GM06990 (cell line): ENCODE data around the gene HCK.

Source experiments
- DNase-seq: peaks from one replicate; pipeline ENCODE4 v3.0.0-alpha.2; 2011; ENCODE audit not compliant: insufficient read length; ENCODE audit errors: extremely low read depth
- H3K27me3 ChIP-seq: replicated peaks from 2 replicates; pipeline ENCODE4 v1.6.0; 2011; ENCODE audit warnings: low read length; ENCODE audit not compliant: control insufficient read depth, insufficient read depth
- H3K36me3 ChIP-seq: 2 replicates; pipeline ENCODE4 v1.5.1; 2011; ENCODE audit warnings: low read length; ENCODE audit not compliant: control insufficient read depth, insufficient read depth
- H3K4me3 ChIP-seq: replicated peaks from 2 replicates; pipeline ENCODE4 v1.5.1; 2011; ENCODE audit warnings: low read depth, mild to moderate bottlenecking, control low read depth, low read length
- TF ChIP-seq, protein P1 (sequence below): IDR thresholded peaks from 2 replicates; pipeline ENCODE4 v1.5.1; 2011; ENCODE audit warnings: low read length, control low read depth, mild to moderate bottlenecking, inconsistent platforms; ENCODE audit not compliant: insufficient read depth, poor library complexity, severe bottlenecking

The HCK gene

DNA sequence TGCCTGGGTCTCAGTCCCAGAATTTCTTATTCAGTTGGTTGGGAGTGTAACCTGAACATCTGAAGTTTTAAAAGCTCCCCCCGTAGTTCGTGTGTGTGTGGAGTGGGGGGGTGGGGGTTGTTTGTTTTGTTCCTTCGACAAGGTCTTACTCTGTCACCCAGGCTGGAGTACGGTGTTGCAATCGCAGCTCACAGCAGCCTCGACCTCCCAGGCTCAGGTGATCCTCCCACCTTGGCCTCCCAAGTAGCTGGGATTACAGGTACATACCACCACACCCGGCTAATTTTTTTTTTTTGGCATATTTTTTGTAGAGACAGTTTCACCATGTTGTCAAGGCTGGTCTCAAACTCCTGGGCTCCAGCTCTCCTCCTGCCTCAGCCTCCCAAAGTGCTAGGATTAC, 38.7 kb upstream of the HCK start:
- no peak for DNase-seq
- no peaks in the 10 kb centered on the region for H3K36me3 ChIP-seq
- no peak overlapping the region for H3K4me3 ChIP-seq
- TF ChIP-seq, protein P1, sequence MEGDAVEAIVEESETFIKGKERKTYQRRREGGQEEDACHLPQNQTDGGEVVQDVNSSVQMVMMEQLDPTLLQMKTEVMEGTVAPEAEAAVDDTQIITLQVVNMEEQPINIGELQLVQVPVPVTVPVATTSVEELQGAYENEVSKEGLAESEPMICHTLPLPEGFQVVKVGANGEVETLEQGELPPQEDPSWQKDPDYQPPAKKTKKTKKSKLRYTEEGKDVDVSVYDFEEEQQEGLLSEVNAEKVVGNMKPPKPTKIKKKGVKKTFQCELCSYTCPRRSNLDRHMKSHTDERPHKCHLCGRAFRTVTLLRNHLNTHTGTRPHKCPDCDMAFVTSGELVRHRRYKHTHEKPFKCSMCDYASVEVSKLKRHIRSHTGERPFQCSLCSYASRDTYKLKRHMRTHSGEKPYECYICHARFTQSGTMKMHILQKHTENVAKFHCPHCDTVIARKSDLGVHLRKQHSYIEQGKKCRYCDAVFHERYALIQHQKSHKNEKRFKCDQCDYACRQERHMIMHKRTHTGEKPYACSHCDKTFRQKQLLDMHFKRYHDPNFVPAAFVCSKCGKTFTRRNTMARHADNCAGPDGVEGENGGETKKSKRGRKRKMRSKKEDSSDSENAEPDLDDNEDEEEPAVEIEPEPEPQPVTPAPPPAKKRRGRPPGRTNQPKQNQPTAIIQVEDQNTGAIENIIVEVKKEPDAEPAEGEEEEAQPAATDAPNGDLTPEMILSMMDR = no peak
- H3K27me3 ChIP-seq = no peaks in the 10 kb centered on the region; the same call in 1 of the 2 replicates

DNA sequence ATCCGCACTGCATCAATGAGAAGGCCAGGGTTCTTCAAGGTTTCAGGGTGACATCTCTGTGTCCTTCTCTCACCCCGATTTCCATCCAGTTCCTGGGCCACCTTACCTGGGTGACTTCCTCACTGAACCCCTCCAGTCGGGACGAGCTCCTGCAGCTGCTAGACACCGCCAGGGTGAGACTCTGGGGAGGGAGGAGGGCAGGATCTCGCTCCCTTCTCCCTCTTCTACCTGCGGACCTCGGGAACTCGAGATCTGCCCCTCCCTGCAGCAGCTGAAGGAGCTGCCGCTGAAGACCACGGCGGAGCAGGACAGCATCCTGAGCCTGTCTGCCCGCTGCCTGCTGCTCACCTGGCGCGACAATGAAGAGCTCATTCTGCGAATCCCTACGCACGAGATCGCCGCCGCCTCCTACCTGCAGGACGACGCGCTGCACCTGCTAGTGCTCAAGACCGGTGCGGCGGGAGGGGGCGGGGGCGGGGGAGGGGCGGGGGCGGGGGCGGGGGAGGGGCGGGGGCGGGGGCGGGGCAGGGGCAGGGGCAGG, 34.3 kb upstream of the HCK start:
- Histone ChIP-seq H3K4me3 (no peak overlapping the region), H3K27me3 (peaks cover 4% of the 10 kb centered on the region)

DNA sequence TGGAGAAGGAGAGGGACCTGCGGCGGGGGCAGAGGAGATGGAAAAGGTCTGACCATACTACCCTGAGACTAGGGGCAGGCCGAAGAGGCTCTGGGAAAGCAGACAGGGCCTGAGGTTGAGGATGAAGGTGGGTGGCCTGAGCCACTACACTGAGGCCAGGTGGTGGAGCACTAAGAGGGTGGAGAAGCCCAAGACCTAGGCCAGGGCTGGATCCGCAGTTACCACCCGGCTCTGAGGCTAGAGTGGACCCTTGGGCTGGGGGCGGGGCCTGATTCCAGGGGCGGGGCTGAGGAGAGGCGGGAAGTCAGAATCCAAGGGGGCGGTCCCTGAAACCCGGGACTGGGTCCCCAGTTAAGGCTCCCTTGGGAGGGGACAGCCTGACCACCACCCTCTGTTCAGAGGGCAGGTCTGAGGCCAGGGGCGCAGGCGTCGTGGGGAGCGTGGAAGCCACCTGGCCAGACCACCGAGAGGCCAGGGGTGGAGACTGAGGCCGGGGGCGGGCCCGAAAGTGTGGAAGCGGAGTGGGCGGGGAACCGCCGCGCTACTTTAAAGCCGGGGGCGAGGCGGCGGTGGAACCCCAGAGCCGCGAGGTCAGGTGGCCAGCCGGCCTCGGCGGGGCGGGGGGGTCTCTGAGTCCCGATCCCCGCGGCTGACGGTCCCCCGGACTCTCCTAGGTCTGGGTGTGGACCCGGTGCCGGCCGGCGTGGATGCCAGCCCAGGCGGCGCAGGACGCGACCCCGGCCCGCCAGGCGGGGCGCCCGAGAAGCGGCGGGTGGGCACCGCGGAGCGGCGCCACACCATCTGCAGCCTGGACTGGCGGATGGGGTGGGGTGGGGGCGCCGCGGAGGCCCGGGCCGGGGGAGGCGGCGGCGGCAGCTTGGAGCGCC, 33.5 kb upstream of the HCK start:
- Histone ChIP-seq H3K27me3 (peaks cover 4% of the 10 kb centered on the region), H3K4me3 (peak overlapping the region; percentile 50), H3K36me3 (no peaks in the 10 kb centered on the region)
- TF ChIP-seq, protein P1 = no peak
- no peak for DNase-seq

More for the DNA sequence above, 34.3 kb upstream of the HCK start:
- no peaks in the 10 kb centered on the region for H3K36me3 ChIP-seq
- TF ChIP-seq, protein P1 = peak; percentile 22
- DNase-seq = no peak

DNA sequence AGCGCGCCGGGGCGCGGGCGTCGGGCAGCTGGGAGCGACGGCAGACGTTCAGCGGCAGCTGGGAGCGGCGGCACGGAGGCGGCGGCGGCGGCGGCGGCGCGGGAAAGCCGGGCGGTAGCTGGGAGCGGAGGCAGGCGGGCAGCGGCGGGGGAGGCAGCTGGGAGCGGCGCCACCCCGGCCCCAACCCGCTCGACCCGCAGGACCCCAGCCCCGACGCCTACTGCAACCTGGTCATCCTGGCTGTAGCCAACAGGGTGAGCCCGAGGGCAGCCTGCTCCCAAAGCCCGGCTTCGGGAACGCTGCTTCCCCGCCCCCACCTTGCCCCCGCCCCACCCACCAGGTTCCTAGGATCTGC, 32.9 kb upstream of the HCK start:
- H3K27me3 ChIP-seq = peaks cover 4% of the 10 kb centered on the region
- TF ChIP-seq, protein P1 = no peak
- DNase-seq = no peak
- H3K36me3 ChIP-seq = no peaks in the 10 kb centered on the region
- no peak overlapping the region for H3K4me3 ChIP-seq

DNA sequence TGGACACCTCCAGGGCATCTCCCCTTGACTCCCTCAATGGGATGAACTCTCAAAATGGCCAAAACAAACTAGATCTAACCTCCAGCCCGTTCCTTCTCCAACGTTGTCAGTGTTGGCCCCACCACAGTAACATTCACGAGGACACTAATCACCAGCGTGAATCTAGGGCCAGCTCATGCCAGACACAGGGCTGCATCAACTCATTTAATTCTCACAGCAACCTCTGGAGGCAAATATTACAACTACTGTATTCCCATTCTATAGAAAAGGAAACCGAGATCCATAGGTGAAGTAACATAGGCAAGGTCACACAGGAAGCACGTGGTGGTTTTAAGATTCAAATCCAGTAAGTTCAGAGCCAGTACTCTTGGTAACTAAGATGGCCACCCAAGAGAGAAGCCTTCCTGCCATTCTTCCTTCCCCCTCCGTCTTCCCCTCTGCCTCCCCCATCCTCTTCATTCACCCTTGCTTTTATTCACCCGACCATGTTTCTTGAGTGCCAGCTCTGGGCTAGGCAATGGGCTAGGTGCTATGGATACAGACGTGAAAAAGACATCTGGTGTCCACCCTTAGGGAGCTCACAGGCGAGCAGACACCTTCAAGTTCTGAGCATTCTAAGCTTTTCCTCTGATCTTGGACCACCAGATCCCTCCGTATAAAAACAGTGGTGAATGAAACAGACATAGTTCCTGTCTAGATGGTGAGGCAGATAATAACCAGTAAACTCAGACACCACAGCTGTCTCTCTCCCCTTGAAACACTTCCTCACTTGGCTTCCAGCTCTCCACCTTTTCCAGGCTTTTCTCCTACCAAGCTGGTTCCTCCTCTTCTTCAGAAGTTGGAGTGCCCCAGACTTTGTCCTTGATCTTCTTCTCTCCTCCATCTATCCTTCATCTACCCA, 32.2 kb upstream of the HCK start:
- DNase-seq = no peak
- no peak overlapping the region for H3K4me3 ChIP-seq
- H3K36me3 ChIP-seq = no peaks in the 10 kb centered on the region
- H3K27me3 ChIP-seq = peaks cover 4% of the 10 kb centered on the region
- TF ChIP-seq, protein P1 = no peak
